Lower leg skin (tissue), 4 donors: ENCODE data around the gene USH1G. TPM values are rescaled to one million over a fixed set of nuclear protein-coding genes. Genes with fewer than 3 reads are reported as not detected.
A peak's percentile ranks its signal among the peaks of the same experiment; 100 is the strongest.
"Not testable (repeated sequence)": the region's sequence is repeated elsewhere in the genome, so short reads cannot be mapped to it uniquely, and the experiment has no call there.

Experiments
- DNase-seq, 2 donors: peaks; one replicate each; pipeline ENCODE4 v3.0.0-alpha.2; 2019; ENCODE audit warnings: low spot score in 2 of 2
- H3K4me3 ChIP-seq: fragments of 200-600 bp; sonication (generic); 2 replicates; pipeline ENCODE4 v1.5.1; 2017; ENCODE audit warnings: mild to moderate bottlenecking, low read depth; ENCODE audit not compliant: poor library complexity, severe bottlenecking
- CTCF ChIP-seq, 3 donors: fragments of 450-650 bp; IDR thresholded peaks; one replicate each; pipeline ENCODE4 v1.5.1; 2016; ENCODE audit warnings: antibody characterized with exemption in 3 of 3, mild to moderate bottlenecking in 3 of 3, moderate library complexity in 2 of 3
- POLR2A ChIP-seq, 2 donors: fragments of 450-650 bp; IDR thresholded peaks; one replicate each; pipeline ENCODE4 v1.6.1; 2016 to 2017; ENCODE audit warnings: antibody characterized with exemption in 2 of 2, mild to moderate bottlenecking in 1 of 2, moderate library complexity in 1 of 2
- WGBS, 2 donors: methylation state at CpG; one replicate each; pipeline ENCODE4 v1.1.5; 2018; 5-methylcytosine and 5-hydroxymethylcytosine counted together
- intact Hi-C: fragments of 100-400 bp; cut with DNase I; formaldehyde crosslinking; loops from one replicate; pipeline ENCODE4 v1.15.0; 2023; ENCODE audit warnings: low total_unique reads
- total RNA-seq, 4 donors: library from RNA; depleted of rRNA; stranded (reverse); fragments of >200 nt; gene quantifications; one replicate each; pipeline ENCODE4 v1.1.0, GENCODE V29; 2016

The USH1G gene
- total RNA-seq: 1 to 10 TPM in 3 of 4 donors, under 1 TPM in 1; 0.67 to 2.6 (median 2.1) TPM

- DNase-seq: no peak
- TF ChIP-seq POLR2A (IDR thresholded peaks at IDR 0.05) (no peak), CTCF (IDR thresholded peaks at IDR 0.05) (no peak)
- H3K4me3 ChIP-seq: peak within 1 kb of the TSS; percentile 13
- WGBS, 2 donors: 4 to 6% methylated on average over 24 of the region's 57 CpGs
- intact Hi-C loops: loop anchor here (2.0 kb wide), 1 partner anchor 36 kb away; no protein-coding TSS in a partner anchor
These were observed at the start of gene USH1G for GRCh38 chr17:74922694-74923537. TSS of gene USH1G (minus strand) at chr17:74923255. CDS start at chr17:74923073, 182 bp downstream.

GRCh38 chr17:74972107-74972972 is 49.3 kb upstream of the USH1G start, which contains the start of gene HID1:
TSS of gene HID1 (minus strand) at chr17:74972759. CDS start at chr17:74972656, 103 bp downstream.
- TF ChIP-seq CTCF (IDR thresholded peaks at IDR 0.05): no peak
- no peak for TF ChIP-seq POLR2A (IDR thresholded peaks at IDR 0.05)
- DNase-seq: peak in 1 of 2 donors; percentile 85
- peak within 1 kb of the TSS; percentile 18 for H3K4me3 ChIP-seq
- WGBS, 2 donors: 3 to 11% methylated on average over 31 to 45 of the region's 95 CpGs
- intact Hi-C loops: no loop called here

- DNase-seq: no peak
- intact Hi-C loops: no loop called here
- 29 to 61% methylated on average over 6 to 9 of the region's 9 CpGs for WGBS, 2 donors
- TF ChIP-seq POLR2A (IDR thresholded peaks at IDR 0.05) (no peak), CTCF (IDR thresholded peaks at IDR 0.05) (no peak)
- H3K4me3 ChIP-seq: no peak overlapping the region
These were observed 48.7 kb upstream of the USH1G start for GRCh38 chr17:74971842-74972106.

GRCh38 chr17:74971069-74971841 is 48.2 kb upstream of the USH1G start:
- intact Hi-C loops: no loop called here
- TF ChIP-seq CTCF (IDR thresholded peaks at IDR 0.05): no peak
- TF ChIP-seq POLR2A (IDR thresholded peaks at IDR 0.05): no peak
- DNase-seq: no peak
- 76 to 80% methylated on average over 8 of the region's 8 CpGs for WGBS, 2 donors
- no peak overlapping the region for H3K4me3 ChIP-seq

- TF ChIP-seq POLR2A (IDR thresholded peaks at IDR 0.05): no peak
- no peak for TF ChIP-seq CTCF (IDR thresholded peaks at IDR 0.05)
- intact Hi-C loops: no loop called here
- H3K4me3 ChIP-seq: no peak overlapping the region
- WGBS, 2 donors: 54 to 64% methylated on average over 3 of the region's 3 CpGs
- DNase-seq: no peak
These were observed 47.3 kb upstream of the USH1G start for GRCh38 chr17:74970395-74970794.

- intact Hi-C loops: loop anchor here (10.0 kb wide), 1 partner anchor 225 kb away; no protein-coding TSS in a partner anchor
- not testable (repeated sequence) for DNase-seq, H3K4me3 ChIP-seq
- WGBS, 2 donors: 93 to 96% methylated on average over 5 of the region's 5 CpGs
These were observed 46.4 kb upstream of the USH1G start for GRCh38 chr17:74969501-74969900.
